H1 (cell line): ENCODE results near the gene TPSG1. TPM values are rescaled to one million over a fixed set of nuclear protein-coding genes. Genes with fewer than 3 reads are reported as not detected.

Source experiments
- CTCF ChIA-PET: fragments of 300-600 bp; sonication (Branson Sonifier 250); formaldehyde crosslinking; loops from one replicate; lab custom pipeline; 2021; ENCODE audit not compliant: partially characterized antibody; lab: Charles Lee
- POLR2A ChIA-PET: fragments of 300-600 bp; sonication (Branson Sonifier 250); formaldehyde crosslinking; loops from one replicate; lab custom pipeline; 2021; ENCODE audit warnings: inconsistent platforms; ENCODE audit not compliant: partially characterized antibody; lab: Charles Lee
- DNase-seq, 2 experiments: peaks; one replicate each; pipeline versions ENCODE4 v3.0.0 to v3.0.0-alpha.2; 2010 to 2022; ENCODE audit warnings: low spot score in 2 of 2, low read depth in 1 of 2, mixed read lengths in 1 of 2
- FAIRE-seq: peaks from 2 replicates; lab custom pipeline; 2011; peaks lifted over from hg19 to GRCh38; lab: Jason Lieb, UNC
- H2AFZ ChIP-seq: 2 replicates; pipeline ENCODE4 v1.8.1; 2012; ENCODE audit warnings: low read length, inconsistent platforms
- H2AK5ac ChIP-seq: 2 replicates; pipeline ENCODE4 v1.6.1; 2013; ENCODE audit warnings: low read depth, low read length
- H2BK120ac ChIP-seq: replicated peaks from 2 replicates; pipeline ENCODE3; 2013; ENCODE audit warnings: low read depth, low read length, inconsistent platforms
- H2BK12ac ChIP-seq: 2 replicates; pipeline ENCODE4 v1.6.1; 2013; ENCODE audit warnings: low read depth, low read length
- H2BK15ac ChIP-seq: 2 replicates; pipeline ENCODE4 v1.6.1; 2013; ENCODE audit warnings: low read length
- H2BK20ac ChIP-seq: 2 replicates; pipeline ENCODE4 v1.6.1; 2013; ENCODE audit warnings: low read length
- H2BK5ac ChIP-seq: 2 replicates; pipeline ENCODE4 v1.6.1; 2013; ENCODE audit warnings: low read depth, low read length
- H3K14ac ChIP-seq: 2 replicates; pipeline ENCODE4 v1.6.1; 2013; ENCODE audit warnings: inconsistent platforms; ENCODE audit not compliant: insufficient read length
- H3K18ac ChIP-seq: 2 replicates; pipeline ENCODE4 v1.6.1; 2013; ENCODE audit warnings: low read length; ENCODE audit errors: extremely low read depth
- H3K23ac ChIP-seq: 2 replicates; pipeline ENCODE4 v1.6.1; 2013; ENCODE audit warnings: inconsistent platforms; ENCODE audit not compliant: insufficient read length
- H3K23me2 ChIP-seq: 2 replicates; pipeline ENCODE4 v1.6.1; 2013; ENCODE audit warnings: low read depth, low read length
- H3K27ac ChIP-seq: 2 replicates; pipeline ENCODE4 v1.6.1; 2011; ENCODE audit warnings: low read depth, low read length, inconsistent platforms
- H3K27me3 ChIP-seq, 4 experiments: replicated peaks in 1 of 4; 1 replicate in 1 of 4; 2 replicates in 3 of 4; pipeline versions ENCODE4 v1.6.1 to v1.8.1; 2011 to 2013; ENCODE audit warnings: low read length in 3 of 4, mild to moderate bottlenecking in 3 of 4, inconsistent platforms in 2 of 4, mixed read lengths in 2 of 4, moderate library complexity in 1 of 4; ENCODE audit not compliant: control insufficient read depth in 3 of 4, insufficient read depth in 3 of 4; ENCODE audit errors: extremely low read depth in 1 of 4
- H3K36me3 ChIP-seq, 4 experiments: 2 replicates each; pipeline versions ENCODE4 v1.6.1 to v1.8.1; 2011 to 2013; ENCODE audit warnings: mild to moderate bottlenecking in 4 of 4, low read length in 3 of 4, moderate library complexity in 2 of 4, control low read depth in 1 of 4, inconsistent platforms in 1 of 4; ENCODE audit not compliant: insufficient read depth in 4 of 4, control insufficient read depth in 2 of 4
- H3K4ac ChIP-seq: replicated peaks from 2 replicates; pipeline ENCODE3; 2013; ENCODE audit warnings: low read length, low read depth, mixed read lengths, inconsistent platforms; ENCODE audit not compliant: insufficient read length
- H3K4me1 ChIP-seq, 4 experiments: replicated peaks in 1 of 4; 1 replicate in 1 of 4; 2 replicates in 3 of 4; pipeline versions ENCODE4 v1.6.1 to v1.8.1; 2011 to 2013; ENCODE audit warnings: low read length in 3 of 4, inconsistent platforms in 2 of 4, mixed read lengths in 1 of 4; ENCODE audit not compliant: insufficient read depth in 4 of 4, control insufficient read depth in 3 of 4
- H3K4me2 ChIP-seq, 2 experiments: 2 replicates each; pipeline versions ENCODE4 v1.6.1 to v1.8.1; 2011 to 2013; ENCODE audit warnings: low read depth in 2 of 2, low read length in 2 of 2, control low read depth in 1 of 2, inconsistent platforms in 1 of 2, mild to moderate bottlenecking in 1 of 2; ENCODE audit not compliant: insufficient read depth in 1 of 2
- H3K4me3 ChIP-seq, 4 experiments: fragments of 200-600, 300-600 bp in 1 of 4; sonication (generic), shearing (Covaris generic), sonication (Bioruptor Twin) in 1 of 4; 2 replicates each; pipeline versions ENCODE4 v1.5.1 to v1.8.1; 2011 to 2016; ENCODE audit warnings: low read length in 4 of 4, low read depth in 3 of 4, control low read depth in 2 of 4, inconsistent platforms in 2 of 4, mild to moderate bottlenecking in 2 of 4, mixed read lengths in 1 of 4, moderate library complexity in 1 of 4; ENCODE audit not compliant: insufficient read depth in 2 of 4; ENCODE audit errors: extremely low read depth in 1 of 4
- H3K56ac ChIP-seq: replicated peaks from 2 replicates; pipeline ENCODE3; 2013; ENCODE audit warnings: low read depth, mild to moderate bottlenecking, mixed read lengths, low read length, inconsistent platforms; ENCODE audit not compliant: insufficient read length
- H3K79me1 ChIP-seq: 2 replicates; pipeline ENCODE4 v1.6.1; 2013; ENCODE audit warnings: low read depth, low read length, control low read depth
- H3K79me2 ChIP-seq, 2 experiments: 2 replicates each; pipeline versions ENCODE4 v1.6.1 to v1.8.1; 2012 to 2013; ENCODE audit warnings: low read length in 2 of 2, mild to moderate bottlenecking in 2 of 2, inconsistent platforms in 1 of 2; ENCODE audit not compliant: insufficient read depth in 2 of 2, control insufficient read depth in 1 of 2
- H3K9ac ChIP-seq, 4 experiments: replicated peaks in 1 of 4; 1 replicate in 1 of 4; 2 replicates in 3 of 4; pipeline versions ENCODE4 v1.6.1 to v1.8.1; 2011 to 2013; ENCODE audit warnings: low read depth in 3 of 4, low read length in 3 of 4, control low read depth in 2 of 4, mild to moderate bottlenecking in 2 of 4, moderate library complexity in 2 of 4, inconsistent platforms in 1 of 4; ENCODE audit errors: extremely low read depth in 1 of 4
- H3K9me3 ChIP-seq, 2 experiments: 2 replicates each; pipeline versions ENCODE4 v1.6.1 to v1.8.1; 2012 to 2013; ENCODE audit warnings: mild to moderate bottlenecking in 2 of 2, moderate library complexity in 2 of 2, control low read depth in 1 of 2, inconsistent platforms in 1 of 2, low read depth in 1 of 2, low read length in 1 of 2, mixed read lengths in 1 of 2; ENCODE audit not compliant: insufficient read depth in 2 of 2
- H4K20me1 ChIP-seq, 2 experiments: replicated peaks in 1 of 2; 2 replicates each; pipeline versions ENCODE3 to v1.8.1; 2011 to 2013; ENCODE audit warnings: inconsistent platforms in 2 of 2, low read length in 2 of 2, mild to moderate bottlenecking in 1 of 2; ENCODE audit not compliant: insufficient read depth in 2 of 2, control insufficient read depth in 1 of 2
- H4K5ac ChIP-seq: 2 replicates; pipeline ENCODE4 v1.6.1; 2013; ENCODE audit warnings: low read length, low read depth, mixed read lengths, inconsistent platforms; ENCODE audit not compliant: insufficient read length
- H4K8ac ChIP-seq: 2 replicates; pipeline ENCODE4 v1.8.0; 2013; ENCODE audit warnings: mild to moderate bottlenecking, moderate library complexity, low read length, inconsistent platforms; ENCODE audit not compliant: insufficient read depth; ENCODE audit errors: extremely low read depth
- H4K91ac ChIP-seq: replicated peaks from 2 replicates; pipeline ENCODE3; 2013; ENCODE audit warnings: low read length, mixed read lengths, inconsistent platforms; ENCODE audit not compliant: insufficient read length
- SP4 ChIP-seq: IDR thresholded peaks from 2 replicates; pipeline ENCODE4 v1.6.1; 2012; ENCODE audit warnings: low read length, inconsistent platforms
- WGBS, 2 experiments: shearing (Covaris generic) in 1 of 2; methylation state at CpG; one replicate each; pipeline versions ENCODE4 v1.1.6 to v1.1.7; 2013 to 2015; ENCODE audit warnings: low lambda C conversion rate in 2 of 2, mixed read lengths in 2 of 2, inconsistent platforms in 1 of 2, low coverage in 1 of 2, missing lambda C conversion rate in 1 of 2; ENCODE audit not compliant: insufficient replicate concordance in 2 of 2, insufficient coverage in 1 of 2, insufficient read length in 1 of 2; ENCODE audit errors: extremely low coverage in 1 of 2, missing lambda C conversion rate in 1 of 2; 5-methylcytosine and 5-hydroxymethylcytosine counted together
- polyA plus RNA-seq, 7 experiments: library from polyadenylated mRNA; depleted of rRNA in 3 of 7; stranded (reverse) in 5 of 7; unstranded in 2 of 7; fragments of >200 nt in 5 of 7; fragments of 200-250 nt in 2 of 7; gene quantifications; 1 replicate in 5 of 7; 2 replicates in 1 of 7; 4 replicates in 1 of 7; pipeline versions ENCODE4 v1.2.1 to v1.2.3, GENCODE V29; 2011 to 2013; ENCODE audit warnings: missing spikeins in 2 of 7, mixed read lengths in 2 of 7
- total RNA-seq: library from RNA; stranded (reverse); fragmentation: NEBNext Ultra II Directional; extraction: Animal tissue kit (Norgen Biotek cat#: 25700); gene quantifications from 2 replicates; pipeline ENCODE4 v1.2.1, GENCODE V29; 2021
- TF ChIP-seq, protein P1 (sequence below), 3 experiments: IDR thresholded peaks; 1 replicate in 2 of 3; 2 replicates in 1 of 3; pipeline versions ENCODE4 v1.5.1 to v1.6.1; 2011; ENCODE audit warnings: low read length in 3 of 3, mild to moderate bottlenecking in 3 of 3, inconsistent platforms in 2 of 3, low read depth in 1 of 3, moderate library complexity in 1 of 3; ENCODE audit not compliant: insufficient read depth in 1 of 3; ENCODE audit errors: control extremely low read depth in 1 of 3

TPSG1 gene
- total and polyA plus RNA-seq, 2 of the 8 experiments (the other 6 are each of a cell fraction or from before 2014, with no cell fraction given) = not detected

DNA sequence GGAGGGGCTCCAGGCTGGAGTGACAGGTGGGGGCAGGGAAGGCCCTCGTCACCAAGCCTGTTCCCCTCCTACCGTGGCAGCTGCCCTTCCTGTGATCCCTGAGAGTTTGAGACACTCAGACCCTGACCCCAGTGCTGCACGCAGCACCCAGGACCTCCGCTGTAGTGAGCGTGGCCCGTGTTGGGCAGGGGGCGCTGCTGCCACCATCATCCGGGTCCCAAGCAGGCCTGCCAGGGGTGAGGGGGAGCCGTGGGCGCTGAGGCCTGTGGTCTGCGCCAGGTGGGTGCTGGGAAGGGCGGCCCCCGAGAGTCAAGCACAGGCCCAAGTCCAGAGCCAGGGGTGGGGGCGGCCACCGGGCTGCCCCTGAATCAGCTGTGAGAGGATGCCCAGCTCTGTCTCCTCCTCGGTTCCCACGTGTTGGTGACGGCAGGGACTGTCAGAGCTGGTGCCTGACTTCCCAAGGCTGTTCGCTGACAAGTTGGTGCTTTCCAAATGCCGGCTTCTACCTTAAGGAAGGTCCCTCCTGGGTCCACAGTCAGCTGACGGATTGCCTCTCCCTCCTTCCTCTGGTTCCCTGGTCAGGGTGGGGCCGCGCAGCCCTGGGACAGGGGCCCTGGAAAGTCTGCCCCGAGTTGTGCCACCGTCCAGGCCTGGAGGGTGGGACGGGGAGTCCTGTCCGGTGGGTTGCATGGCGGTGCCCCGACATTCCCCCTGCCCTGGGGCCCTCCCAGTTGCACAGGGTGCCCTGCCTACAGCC, 31.1 kb downstream of the TPSG1 start:
- H3K18ac ChIP-seq = no peak overlapping the region
- no peak overlapping the region for H2BK20ac ChIP-seq
- no peak overlapping the region for H2BK15ac ChIP-seq
- ChIA-PET POLR2A (interaction anchor here (1.1 kb wide), 1 partner anchor 91 kb away, joined by 3 read pairs; no protein-coding TSS in a partner anchor), CTCF (interaction anchor here (0.9 to 2.3 kb wide), 25 partner anchors 9 to 390 kb away, joined by 3 to 12 read pairs (median 4); no protein-coding TSS in a partner anchor)
- peaks cover 0 to 9% (median 2%) of the 10 kb centered on the region in 4 experiments; a peak in 4 of 7 replicates for H3K4me1 ChIP-seq
- no peaks in the 10 kb centered on the region for H3K36me3 ChIP-seq
- H3K79me1 ChIP-seq = no peaks in the 10 kb centered on the region; the same call in 1 of the 2 replicates
- H3K4me2 ChIP-seq = no peak overlapping the region
- no peak overlapping the region for H3K56ac ChIP-seq
- H4K91ac ChIP-seq = no peak overlapping the region
- no peak overlapping the region for H2BK12ac ChIP-seq
- no peaks in the 10 kb centered on the region for H3K79me2 ChIP-seq
- peaks cover 14 to 40% of the 10 kb centered on the region in 2 experiments for H4K20me1 ChIP-seq
- FAIRE-seq (no peak), DNase-seq (peak in 1 of 2 experiments; percentile 61)
- H2AFZ ChIP-seq = no peak overlapping the region
- H3K4ac ChIP-seq = no peak overlapping the region
- no peak overlapping the region for H2BK120ac ChIP-seq
- H4K5ac ChIP-seq = no peak overlapping the region
- no peak overlapping the region for H2BK5ac ChIP-seq
- H3K27me3 ChIP-seq = no peaks in the 10 kb centered on the region
- TF ChIP-seq, protein P1, sequence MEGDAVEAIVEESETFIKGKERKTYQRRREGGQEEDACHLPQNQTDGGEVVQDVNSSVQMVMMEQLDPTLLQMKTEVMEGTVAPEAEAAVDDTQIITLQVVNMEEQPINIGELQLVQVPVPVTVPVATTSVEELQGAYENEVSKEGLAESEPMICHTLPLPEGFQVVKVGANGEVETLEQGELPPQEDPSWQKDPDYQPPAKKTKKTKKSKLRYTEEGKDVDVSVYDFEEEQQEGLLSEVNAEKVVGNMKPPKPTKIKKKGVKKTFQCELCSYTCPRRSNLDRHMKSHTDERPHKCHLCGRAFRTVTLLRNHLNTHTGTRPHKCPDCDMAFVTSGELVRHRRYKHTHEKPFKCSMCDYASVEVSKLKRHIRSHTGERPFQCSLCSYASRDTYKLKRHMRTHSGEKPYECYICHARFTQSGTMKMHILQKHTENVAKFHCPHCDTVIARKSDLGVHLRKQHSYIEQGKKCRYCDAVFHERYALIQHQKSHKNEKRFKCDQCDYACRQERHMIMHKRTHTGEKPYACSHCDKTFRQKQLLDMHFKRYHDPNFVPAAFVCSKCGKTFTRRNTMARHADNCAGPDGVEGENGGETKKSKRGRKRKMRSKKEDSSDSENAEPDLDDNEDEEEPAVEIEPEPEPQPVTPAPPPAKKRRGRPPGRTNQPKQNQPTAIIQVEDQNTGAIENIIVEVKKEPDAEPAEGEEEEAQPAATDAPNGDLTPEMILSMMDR (IDR thresholded peaks at IDR 0.05; ENCODE audit: control extremely low read depth in 1 of 3, insufficient read depth in 1 of 3, low read depth in 1 of 3, low read length in 3 of 3) = peak; percentile 14 to 54 (median 38); a peak in 2 of 4 replicates
- no peak for TF ChIP-seq SP4
- no peak overlapping the region for H3K4me3 ChIP-seq
- H2AK5ac ChIP-seq = no peak overlapping the region
- H3K9ac ChIP-seq = no peak overlapping the region
- no peak overlapping the region for H3K23ac ChIP-seq
- WGBS, 2 experiments = 86% methylated on average over 28 of the region's 29 CpGs; no CpG with 5 or more reads in 1 of the 2 experiments
- no peak overlapping the region for H3K27ac ChIP-seq
- H3K14ac ChIP-seq = no peak overlapping the region
- no peak overlapping the region for H4K8ac ChIP-seq
- H3K9me3 ChIP-seq = no peaks in the 10 kb centered on the region
- H3K23me2 ChIP-seq = no peaks in the 10 kb centered on the region
